PC-3 (cell line): ENCODE results near the gene ZC3H12C. TPM values are rescaled to one million over a fixed set of nuclear protein-coding genes. Genes with fewer than 3 reads are reported as not detected.
A peak's percentile ranks its signal among the peaks of the same experiment; 100 is the strongest.
"Not testable (repeated sequence)": the region's sequence is repeated elsewhere in the genome, so short reads cannot be mapped to it uniquely, and the experiment has no call there.

Experiments
- ATAC-seq: fragments of 200-7000 bp; cut with Tn5 transposase; 2 replicates; pipeline ENCODE4 v1.9.1; 2020; ENCODE audit warnings: mild to moderate bottlenecking, moderate library complexity
- BruUV-seq: library from RNA; stranded (reverse); fragments of 400-500 nt; replicated peaks from 2 replicates; lab custom pipeline; 2021; lab: Mats Ljungman, UMichigan
- CTCF ChIA-PET: fragments of 300-600 bp; sonication (Branson Sonifier 250); formaldehyde crosslinking; loops from one replicate; lab custom pipeline; 2022; ENCODE audit warnings: antibody characterized with exemption; lab: Charles Lee
- POLR2A ChIA-PET: fragments of 300-600 bp; sonication (Branson Sonifier 250); formaldehyde crosslinking; loops from one replicate; lab custom pipeline; 2022; ENCODE audit warnings: antibody characterized with exemption; ENCODE audit not compliant: unreplicated experiment; lab: Charles Lee
- DNase-seq: peaks from one replicate; pipeline ENCODE4 v3.0.0-alpha.2; 2015
- H2AFZ ChIP-seq: fragments of 300-600 bp; sonication (generic); 2 replicates; pipeline ENCODE4 v1.6.0; 2016; ENCODE audit warnings: antibody characterized with exemption, low read length
- H3F3A ChIP-seq: fragments of 300-600 bp; sonication (generic); one replicate; pipeline ENCODE4 v1.6.0; 2017; ENCODE audit warnings: antibody characterized with exemption, low read length, control low read depth, mild to moderate bottlenecking; ENCODE audit not compliant: unreplicated experiment
- H3K27ac ChIP-seq: fragments of 300-600 bp; sonication (generic); 2 replicates; pipeline ENCODE4 v1.5.1; 2016; ENCODE audit warnings: mild to moderate bottlenecking, low read length
- H3K27me3 ChIP-seq: fragments of 300-600 bp; sonication (generic); 2 replicates; pipeline ENCODE4 v1.6.1; 2016; ENCODE audit warnings: low read length, mixed read lengths
- H3K36me3 ChIP-seq: fragments of 300-600 bp; sonication (generic); 2 replicates; pipeline ENCODE4 v1.6.1; 2016; ENCODE audit warnings: low read depth, mixed run types, low read length, mixed read lengths
- H3K4me1 ChIP-seq: fragments of 300-600 bp; sonication (generic); 2 replicates; pipeline ENCODE4 v1.5.1; 2016; ENCODE audit warnings: low read length; ENCODE audit not compliant: insufficient read depth
- H3K4me2 ChIP-seq: fragments of 300-600 bp; sonication (generic); 2 replicates; pipeline ENCODE4 v1.6.0; 2016; ENCODE audit warnings: low read length
- H3K4me3 ChIP-seq: fragments of 300-600 bp; sonication (generic); 2 replicates; pipeline ENCODE4 v1.5.1; 2016; ENCODE audit warnings: mild to moderate bottlenecking, low read length, mixed read lengths
- H3K79me2 ChIP-seq: fragments of 300-600 bp; sonication (generic); 2 replicates; pipeline ENCODE4 v1.6.1; 2017; ENCODE audit warnings: low read length, mixed read lengths
- H3K9ac ChIP-seq: fragments of 300-600 bp; sonication (generic); 2 replicates; pipeline ENCODE4 v1.6.0; 2016; ENCODE audit warnings: mild to moderate bottlenecking, low read length
- H3K9me2 ChIP-seq: fragments of 300-600 bp; sonication (generic); replicated peaks from 2 replicates; pipeline ENCODE4 v1.6.1; 2016; ENCODE audit warnings: mixed run types, low read length, mixed read lengths
- H3K9me3 ChIP-seq: fragments of 300-600 bp; sonication (generic); 2 replicates; pipeline ENCODE4 v1.6.1; 2016; ENCODE audit warnings: low read length, mixed read lengths
- H4K20me1 ChIP-seq: fragments of 300-600 bp; sonication (generic); 2 replicates; pipeline ENCODE4 v1.6.1; 2016; ENCODE audit warnings: low read length, mixed read lengths
- CTCF ChIP-seq: fragments of 300-600 bp; sonication (generic); conservative IDR thresholded peaks from 2 replicates; pipeline ENCODE4 v1.5.1; 2017; ENCODE audit warnings: antibody characterized with exemption, low read depth, mild to moderate bottlenecking, low read length
- EZH2 ChIP-seq: fragments of 300-600 bp; sonication (generic); IDR thresholded peaks from one replicate; pipeline ENCODE4 v1.6.1; 2017; ENCODE audit warnings: antibody characterized with exemption, mild to moderate bottlenecking, low read length; ENCODE audit not compliant: unreplicated experiment
- EZH2phosphoT487 ChIP-seq: fragments of 300-600 bp; sonication (generic); IDR thresholded peaks from 2 replicates; pipeline ENCODE4 v1.6.1; 2018; ENCODE audit warnings: mild to moderate bottlenecking, antibody characterized with exemption, low read length, borderline replicate concordance
- intact Hi-C: fragments of 100-400 bp; cut with micrococcal nuclease; formaldehyde crosslinking; loops from 2 replicates; pipeline ENCODE4 v1.9.0; 2023
- total RNA-seq: library from RNA; depleted of rRNA; stranded (reverse); fragments of >200 nt; gene quantifications from 2 replicates; pipeline ENCODE4 v1.2.3, GENCODE V29; 2014

The ZC3H12C gene
- total RNA-seq, 1 experiment from 2014 or later: 30.7 TPM

- no peaks in the 10 kb centered on the region for H3K36me3 ChIP-seq
- intact Hi-C loops: loop anchor here (1.0 to 2.0 kb wide), 3 partner anchors 97 to 347 kb away; partner anchors contain the start of gene RDX
- H3K9me3 ChIP-seq: no peaks in the 10 kb centered on the region
- peak overlapping the region; percentile 65 for H3K4me2 ChIP-seq
- no peak for TF ChIP-seq EZH2
- no peak for TF ChIP-seq CTCF
- no peak for TF ChIP-seq EZH2phosphoT487
- no peaks in the 10 kb centered on the region for H3K27me3 ChIP-seq
- no peaks in the 10 kb centered on the region for H4K20me1 ChIP-seq
- peak overlapping the region; percentile 17; the same call in 1 of the 2 replicates for H2AFZ ChIP-seq
- peak; percentile 90 for DNase-seq
- no peaks in the 10 kb centered on the region for H3K79me2 ChIP-seq
- H3K9me2 ChIP-seq: no peaks in the 10 kb centered on the region
- H3K9ac ChIP-seq: peak overlapping the region; percentile 47
- peaks cover 58% of the 10 kb centered on the region for H3K4me1 ChIP-seq
- POLR2A ChIA-PET: no interaction called here
- BruUV-seq: no TSS peak
- H3F3A ChIP-seq: peaks cover 14% of the 10 kb centered on the region
- H3K4me3 ChIP-seq: peak overlapping the region; percentile 4; the same call in 1 of the 2 replicates
- CTCF ChIA-PET: interaction anchor here (0.6 to 1.8 kb wide), 6 partner anchors 38 to 229 kb away, joined by 3 to 30 read pairs (median 6); no protein-coding TSS in a partner anchor
- ATAC-seq: peak; percentile 63
- peak overlapping the region; percentile 81 for H3K27ac ChIP-seq
Measured at GRCh38 chr11:110200241-110200640, 107.0 kb downstream of the ZC3H12C start.

GRCh38 chr11:110200836-110201235 is 107.6 kb downstream of the ZC3H12C start:
- Histone ChIP-seq H3K9me3 (no peaks in the 10 kb centered on the region), H3K4me3 (peak overlapping the region; percentile 4; the same call in 1 of the 2 replicates), H3K4me2 (peak overlapping the region; percentile 65), H3F3A (peaks cover 8% of the 10 kb centered on the region), H3K9ac (peak overlapping the region; percentile 47), H3K9me2 (no peaks in the 10 kb centered on the region), H2AFZ (no peak overlapping the region), H3K79me2 (no peaks in the 10 kb centered on the region), H3K27me3 (no peaks in the 10 kb centered on the region), H3K27ac (peak overlapping the region; percentile 81), H3K36me3 (no peaks in the 10 kb centered on the region), H4K20me1 (no peaks in the 10 kb centered on the region), H3K4me1 (peaks cover 52% of the 10 kb centered on the region)
- POLR2A ChIA-PET: no interaction called here
- DNase-seq (no peak), ATAC-seq (no peak)
- no TSS peak for BruUV-seq
- intact Hi-C loops: loop anchor here (1.0 to 2.0 kb wide), 7 partner anchors 48 to 348 kb away; partner anchors contain the start of gene RDX
- CTCF ChIA-PET: interaction anchor here (0.6 to 1.8 kb wide), 11 partner anchors 37 to 423 kb away, joined by 3 to 30 read pairs (median 6); no protein-coding TSS in a partner anchor
- TF ChIP-seq CTCF (no peak), EZH2 (no peak), EZH2phosphoT487 (no peak)

- intact Hi-C loops: no loop called here
- no peaks in the 10 kb centered on the region for H3F3A ChIP-seq
- CTCF ChIA-PET: no interaction called here
- no peaks in the 10 kb centered on the region for H3K9me2 ChIP-seq
- no peaks in the 10 kb centered on the region for H4K20me1 ChIP-seq
- H3K9me3 ChIP-seq: no peaks in the 10 kb centered on the region
- no peaks in the 10 kb centered on the region for H3K27me3 ChIP-seq
- no peak overlapping the region for H3K4me2 ChIP-seq
- no peak overlapping the region for H3K4me3 ChIP-seq
- TF ChIP-seq CTCF (no peak), EZH2 (no peak), EZH2phosphoT487 (no peak)
- no peak overlapping the region for H3K9ac ChIP-seq
- POLR2A ChIA-PET: no interaction called here
- no peak for DNase-seq
- no peaks in the 10 kb centered on the region for H3K4me1 ChIP-seq
- no peaks in the 10 kb centered on the region for H3K79me2 ChIP-seq
- no TSS peak for BruUV-seq
- no peak overlapping the region for H2AFZ ChIP-seq
- H3K27ac ChIP-seq: no peak overlapping the region
- no peaks in the 10 kb centered on the region for H3K36me3 ChIP-seq
- ATAC-seq: no peak
Measured at GRCh38 chr11:110207123-110207522, 113.9 kb downstream of the ZC3H12C start.

- H3K4me3 ChIP-seq, H3K9me2 ChIP-seq, H3K36me3 ChIP-seq, H3K9ac ChIP-seq, H3F3A ChIP-seq, H3K4me1 ChIP-seq, CTCF ChIA-PET, H3K4me2 ChIP-seq, H3K79me2 ChIP-seq, DNase-seq, intact Hi-C loops, ATAC-seq, POLR2A ChIA-PET, H3K27ac ChIP-seq, H3K9me3 ChIP-seq, H2AFZ ChIP-seq, H3K27me3 ChIP-seq, H4K20me1 ChIP-seq, BruUV-seq: not testable (repeated sequence)
Measured at GRCh38 chr11:110208678-110209312, 115.6 kb downstream of the ZC3H12C start.
